ENCODE measurements around the gene SMURF1.

DNA sequence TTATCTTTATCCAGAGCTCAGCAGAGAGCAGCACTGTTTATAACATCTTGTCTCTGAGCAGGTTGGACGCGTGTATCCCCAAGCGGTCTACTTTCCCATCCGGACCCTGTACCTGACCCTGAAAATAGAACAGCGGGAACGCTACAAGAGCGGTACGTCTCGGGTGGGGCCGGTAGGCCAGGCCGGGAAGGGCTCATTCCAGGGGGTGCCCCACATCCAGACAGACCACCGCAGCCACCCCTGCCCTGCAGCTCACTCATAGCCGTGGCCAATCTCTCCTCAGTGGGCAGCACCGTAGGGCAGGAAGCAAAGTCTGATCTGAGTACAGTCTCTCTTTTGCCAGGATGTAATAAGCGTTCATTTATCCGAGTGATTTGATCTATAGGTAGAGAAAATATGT lies 151.8 kb downstream of the SMURF1 start:
- TF ChIP-seq, protein P1, sequence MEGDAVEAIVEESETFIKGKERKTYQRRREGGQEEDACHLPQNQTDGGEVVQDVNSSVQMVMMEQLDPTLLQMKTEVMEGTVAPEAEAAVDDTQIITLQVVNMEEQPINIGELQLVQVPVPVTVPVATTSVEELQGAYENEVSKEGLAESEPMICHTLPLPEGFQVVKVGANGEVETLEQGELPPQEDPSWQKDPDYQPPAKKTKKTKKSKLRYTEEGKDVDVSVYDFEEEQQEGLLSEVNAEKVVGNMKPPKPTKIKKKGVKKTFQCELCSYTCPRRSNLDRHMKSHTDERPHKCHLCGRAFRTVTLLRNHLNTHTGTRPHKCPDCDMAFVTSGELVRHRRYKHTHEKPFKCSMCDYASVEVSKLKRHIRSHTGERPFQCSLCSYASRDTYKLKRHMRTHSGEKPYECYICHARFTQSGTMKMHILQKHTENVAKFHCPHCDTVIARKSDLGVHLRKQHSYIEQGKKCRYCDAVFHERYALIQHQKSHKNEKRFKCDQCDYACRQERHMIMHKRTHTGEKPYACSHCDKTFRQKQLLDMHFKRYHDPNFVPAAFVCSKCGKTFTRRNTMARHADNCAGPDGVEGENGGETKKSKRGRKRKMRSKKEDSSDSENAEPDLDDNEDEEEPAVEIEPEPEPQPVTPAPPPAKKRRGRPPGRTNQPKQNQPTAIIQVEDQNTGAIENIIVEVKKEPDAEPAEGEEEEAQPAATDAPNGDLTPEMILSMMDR (IDR thresholded peaks at IDR 0.05; ENCODE audit: control extremely low read depth in 1 of 3, insufficient read depth in 1 of 3, low read depth in 1 of 3, low read length in 3 of 3) = no peak
- TF ChIP-seq POLR2AphosphoS5 (IDR thresholded peaks at IDR 0.05; ENCODE audit: low read depth, low read length) = no peak
- TF ChIP-seq EZH2 (IDR thresholded peaks at IDR 0.05; ENCODE audit: low read depth, low read length, severe bottlenecking) = no peak

All from H1 (cell line).